Heart right ventricle (tissue), 16 donors: ENCODE data around the gene ASH1L. TPM values are rescaled to one million over a fixed set of nuclear protein-coding genes. Genes with fewer than 3 reads are reported as not detected.

ENCODE experiments used
- ATAC-seq, 8 donors: fragments of 200-7000 bp; cut with Tn5 transposase; one replicate each; pipeline ENCODE4 v1.9.1; 2020; ENCODE audit warnings: mild to moderate bottlenecking in 8 of 8, moderate library complexity in 8 of 8, moderate number of reproducible peaks in 1 of 8
- DNase-seq, 2 donors: peaks; one replicate each; pipeline ENCODE4 v3.0.0-alpha.2; 2020
- H3K27ac ChIP-seq, 10 donors: fragments of 200-600 bp; sonication (generic) in 2 of 10; one replicate each; pipeline versions ENCODE4 v1.5.0 to v1.8.0; 2020 to 2022; ENCODE audit warnings: mild to moderate bottlenecking in 3 of 10
- H3K27me3 ChIP-seq, 7 donors: fragments of 200-600 bp; one replicate each; pipeline ENCODE4 v1.8.0; 2021 to 2022; ENCODE audit warnings: mild to moderate bottlenecking in 2 of 7
- H3K36me3 ChIP-seq, 9 donors: fragments of 200-600 bp; sonication (generic) in 1 of 9; one replicate each; pipeline versions ENCODE4 v1.5.0 to v1.8.0; 2020 to 2022; ENCODE audit warnings: mild to moderate bottlenecking in 2 of 9
- H3K4me1 ChIP-seq, 9 donors: fragments of 200-600 bp; sonication (generic) in 1 of 9; one replicate each; pipeline versions ENCODE4 v1.5.0 to v1.8.0; 2020 to 2022; ENCODE audit warnings: mild to moderate bottlenecking in 4 of 9
- H3K4me3 ChIP-seq, 10 donors: fragments of 200-600 bp; sonication (generic) in 2 of 10; one replicate each; pipeline versions ENCODE4 v1.5.0 to v1.8.0; 2020 to 2022; ENCODE audit warnings: mild to moderate bottlenecking in 7 of 10, moderate library complexity in 2 of 10
- H3K9me3 ChIP-seq, 11 donors: fragments of 200-600 bp in 10 of 11; sonication (generic) in 2 of 11; one replicate each; pipeline versions ENCODE4 v1.5.0 to v1.8.0; 2013 to 2022; ENCODE audit warnings: mild to moderate bottlenecking in 2 of 11, control low read depth in 1 of 11, moderate library complexity in 1 of 11
- whole genome bisulfite sequencing, 2 donors: extraction: QIAGEN DNeasy Blood & Tissue Kit; methylation state at CpG; one replicate each; pipeline ENCODE4 v1.1.7; 2013; ENCODE audit warnings: inconsistent platforms in 1 of 2; 5-methylcytosine and 5-hydroxymethylcytosine counted together
- intact Hi-C, 10 donors: fragments of 100-400 bp; cut with DNase I; formaldehyde crosslinking; loops; one replicate each; pipeline versions ENCODE4 v1.11.1 to v1.14.2; 2022
- polyA plus RNA-seq, 2 donors: library from polyadenylated mRNA; stranded (reverse); fragments of 200-250 nt; gene quantifications; one replicate each; pipeline ENCODE4 v1.2.3, GENCODE V29; 2013
- total RNA-seq, 10 donors: library from RNA; stranded (reverse); fragmentation: NEBNext Ultra II Directional in 3 of 10; extraction: Animal tissue kit (Norgen Biotek cat#: 25700) in 3 of 10; gene quantifications; one replicate each; pipeline versions ENCODE4 v1.2.1 to v1.2.4, GENCODE V29; 2021 to 2023
- TF ChIP-seq, protein P1 (sequence below), 9 donors: fragments of 200-600 bp; sonication (generic) in 2 of 9; IDR thresholded peaks; one replicate each; pipeline versions ENCODE4 v1.5.0 to v1.8.0; 2021 to 2022; ENCODE audit warnings: antibody characterized with exemption in 9 of 9, mild to moderate bottlenecking in 5 of 9, moderate library complexity in 1 of 9
- donor health status: Arrhythmogenic right ventricular cardiomyopathy.
- donor health status: ischemic (EF 13 %, LVEDD 7.1; RV severe dilation, severe dysfunction).
- donor health status: healthy with polysubstance abuse.
- donor health status: DM: no; HTN: yes; CAD: no.
- donor health status: DM: no; HTN: no; CAD: no.
- donor health status: ischemic (EF 25% LVEDD 6.9; RV normal size, moderate dysfunction).
- donor health status: ischemic (EF 25% LVEDD 5.7; RV mildly dilated, moderate dysfunction).
- donor health status: healthy.
- donor health status: DM: yes; HTN: yes; CAD: no.
- donor health status: Ischemic cardiomyopathy.
- donor health status: ischemic (EF 35%, LVEDD 5.7; RV mildly dilated, moderate dysfunction).
- donor health status: nonischemic (EF 11% LVEDD 7.7; RV severe dilation, severe dysfunction).
- donor health status: DM: yes; HTN: yes; CAD: no.
- donor health status: PGD.
- donor health status: ischemic (EF 29% LVEDD 5.4; RV normal size, mild dysfunction).
- donor health status: nonischemic (EF 23%, LVEDD 6.1; RV moderate dilation, normal function).

Gene ASH1L
- total and polyA plus RNA-seq, 12 donors: 5.1 to 56.8 (median 47.3) TPM

DNA sequence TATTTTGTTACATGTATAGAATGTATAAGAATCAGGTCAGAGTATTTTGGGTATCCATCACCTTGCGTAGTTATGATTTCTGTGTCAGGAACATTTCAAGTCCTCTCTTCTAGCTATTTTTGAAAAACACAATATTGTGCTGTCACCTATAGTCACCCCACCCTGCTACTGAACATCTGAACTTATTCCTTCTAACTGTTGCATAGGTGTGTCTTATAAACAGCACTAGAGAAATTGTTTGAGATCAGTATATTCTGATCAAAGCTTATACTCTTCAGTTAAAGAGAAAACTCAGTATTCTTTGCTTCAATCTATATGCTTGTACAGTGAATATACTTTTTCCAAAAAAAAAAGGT, 96.0 kb downstream of the ASH1L start:
- H3K27me3 ChIP-seq: no peaks in the 10 kb centered on the region
- H3K4me3 ChIP-seq: no peak overlapping the region
- peaks cover 0 to 8% (median 6%) of the 10 kb centered on the region in 11 donors for H3K9me3 ChIP-seq
- H3K36me3 ChIP-seq: peaks cover 0 to 25% (median 3%) of the 10 kb centered on the region in 9 donors
- 97 to 100% methylated on average over 1 of the region's 1 CpG for WGBS, 2 donors
- no peak for ATAC-seq
- DNase-seq: no peak
- peak overlapping the region in 2 of 10 donors; percentile 4 to 27 for H3K27ac ChIP-seq
- intact Hi-C loops: no loop called here
- TF ChIP-seq, protein P1, sequence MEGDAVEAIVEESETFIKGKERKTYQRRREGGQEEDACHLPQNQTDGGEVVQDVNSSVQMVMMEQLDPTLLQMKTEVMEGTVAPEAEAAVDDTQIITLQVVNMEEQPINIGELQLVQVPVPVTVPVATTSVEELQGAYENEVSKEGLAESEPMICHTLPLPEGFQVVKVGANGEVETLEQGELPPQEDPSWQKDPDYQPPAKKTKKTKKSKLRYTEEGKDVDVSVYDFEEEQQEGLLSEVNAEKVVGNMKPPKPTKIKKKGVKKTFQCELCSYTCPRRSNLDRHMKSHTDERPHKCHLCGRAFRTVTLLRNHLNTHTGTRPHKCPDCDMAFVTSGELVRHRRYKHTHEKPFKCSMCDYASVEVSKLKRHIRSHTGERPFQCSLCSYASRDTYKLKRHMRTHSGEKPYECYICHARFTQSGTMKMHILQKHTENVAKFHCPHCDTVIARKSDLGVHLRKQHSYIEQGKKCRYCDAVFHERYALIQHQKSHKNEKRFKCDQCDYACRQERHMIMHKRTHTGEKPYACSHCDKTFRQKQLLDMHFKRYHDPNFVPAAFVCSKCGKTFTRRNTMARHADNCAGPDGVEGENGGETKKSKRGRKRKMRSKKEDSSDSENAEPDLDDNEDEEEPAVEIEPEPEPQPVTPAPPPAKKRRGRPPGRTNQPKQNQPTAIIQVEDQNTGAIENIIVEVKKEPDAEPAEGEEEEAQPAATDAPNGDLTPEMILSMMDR (IDR thresholded peaks at IDR 0.05): no peak
- peaks cover 0 to 38% (median 18%) of the 10 kb centered on the region in 9 donors for H3K4me1 ChIP-seq

GRCh38 chr1:155463865-155464650, 98.5 kb downstream of the ASH1L start:
- Histone ChIP-seq H3K4me1 (peaks cover 0 to 38% (median 18%) of the 10 kb centered on the region in 9 donors), H3K36me3 (peaks cover 0 to 43% (median 3%) of the 10 kb centered on the region in 9 donors), H3K9me3 (no peaks in the 10 kb centered on the region), H3K27ac (peak overlapping the region in 1 of 10 donors; percentile 44), H3K27me3 (no peaks in the 10 kb centered on the region), H3K4me3 (no peak overlapping the region)
- no peak for DNase-seq
- WGBS, 2 donors: 76 to 82% methylated on average over 5 of the region's 5 CpGs
- TF ChIP-seq, protein P1 (IDR thresholded peaks at IDR 0.05): no peak
- intact Hi-C loops: no loop called here
- peak in 2 of 8 donors; percentile 29 to 63 for ATAC-seq

DNA sequence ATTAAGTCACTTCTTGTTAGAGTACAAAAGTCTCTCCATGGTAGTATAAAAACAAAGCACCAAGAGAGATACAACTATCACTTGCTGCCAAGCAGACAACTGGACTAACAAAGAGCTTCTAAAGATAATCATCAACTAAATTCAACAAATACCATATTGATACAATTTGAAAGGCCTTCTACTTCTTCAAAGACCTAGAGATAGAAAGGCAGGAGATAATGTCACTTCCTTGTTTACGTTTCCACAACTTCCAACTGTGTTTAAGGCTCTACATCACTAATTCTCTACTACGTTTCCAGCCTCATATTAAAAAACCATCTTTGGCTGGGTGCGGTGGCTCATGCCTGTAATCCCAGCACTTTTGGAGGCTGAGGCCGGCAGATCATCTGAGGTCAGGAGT, 104.5 kb downstream of the ASH1L start:
- WGBS, 2 donors: 92 to 95% methylated on average over 4 of the region's 4 CpGs
- Histone ChIP-seq H3K4me1 (peaks cover 8 to 21% (median 17%) of the 10 kb centered on the region in 9 donors), H3K9me3 (no peaks in the 10 kb centered on the region), H3K36me3 (peaks cover 0 to 80% (median 2%) of the 10 kb centered on the region in 9 donors), H3K4me3 (no peak overlapping the region), H3K27ac (no peak overlapping the region), H3K27me3 (no peaks in the 10 kb centered on the region)
- ATAC-seq (no peak), DNase-seq (no peak)
- TF ChIP-seq, protein P1 (IDR thresholded peaks at IDR 0.05): no peak
- intact Hi-C loops: loop anchor here in 1 of 10 donors (10.0 kb wide), 1 partner anchor 47 kb away; no protein-coding TSS in a partner anchor

DNA sequence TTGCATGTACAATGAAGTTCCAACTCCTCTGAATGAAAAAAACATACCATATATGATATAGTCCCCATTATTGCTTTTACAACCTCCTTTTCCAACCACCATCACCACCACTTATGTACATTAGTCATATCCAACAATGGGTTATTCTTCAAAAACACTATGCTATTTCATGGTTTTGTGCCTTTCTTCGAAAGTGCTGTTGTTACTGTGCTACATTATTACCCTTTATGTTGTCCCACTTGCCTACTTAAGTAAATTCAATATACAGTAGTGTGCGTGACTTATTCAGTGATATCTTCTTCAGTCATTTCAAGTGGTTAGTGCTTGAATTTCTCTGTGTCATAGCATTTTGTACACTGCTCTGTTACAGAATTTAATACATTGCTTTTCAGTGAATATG, 105.3 kb downstream of the ASH1L start:
- intact Hi-C loops: loop anchor here in 1 of 10 donors (10.0 kb wide), 1 partner anchor 48 kb away; no protein-coding TSS in a partner anchor
- Histone ChIP-seq H3K4me3 (no peak overlapping the region), H3K27me3 (no peaks in the 10 kb centered on the region), H3K9me3 (no peaks in the 10 kb centered on the region), H3K36me3 (peaks cover 0 to 85% (median 0%) of the 10 kb centered on the region in 9 donors), H3K4me1 (peaks cover 8 to 21% (median 17%) of the 10 kb centered on the region in 9 donors), H3K27ac (no peak overlapping the region)
- DNase-seq (no peak), ATAC-seq (no peak)
- 95 to 97% methylated on average over 2 of the region's 2 CpGs for WGBS, 2 donors
- TF ChIP-seq, protein P1 (IDR thresholded peaks at IDR 0.05): no peak
